Trophoblast cell (in vitro differentiated cells and primary cell): ENCODE measurements around the gene SHFL.

Experiments
- DNase-seq, 2 donors: peaks; one replicate each; pipeline ENCODE4 v3.0.0-alpha.2; 2016
- H2AFZ ChIP-seq: 2 replicates; pipeline ENCODE4 v1.6.1; 2013; ENCODE audit warnings: low read length, moderate library complexity, mild to moderate bottlenecking; ENCODE audit not compliant: insufficient read depth, poor library complexity
- H2AK5ac ChIP-seq: 2 replicates; pipeline ENCODE4 v1.6.1; 2013; ENCODE audit warnings: mild to moderate bottlenecking, low read length
- H2BK120ac ChIP-seq: 2 replicates; pipeline ENCODE4 v1.6.1; 2013; ENCODE audit warnings: low read length, mild to moderate bottlenecking, moderate library complexity; ENCODE audit not compliant: insufficient read depth, poor library complexity
- H2BK12ac ChIP-seq: 2 replicates; pipeline ENCODE4 v1.6.1; 2013; ENCODE audit warnings: mild to moderate bottlenecking, low read length, moderate library complexity
- H2BK5ac ChIP-seq: 2 replicates; pipeline ENCODE4 v1.6.1; 2013; ENCODE audit warnings: low read length, low read depth, moderate library complexity, mild to moderate bottlenecking; ENCODE audit not compliant: poor library complexity
- H3K14ac ChIP-seq: 2 replicates; pipeline ENCODE4 v1.6.1; 2013; ENCODE audit warnings: mild to moderate bottlenecking, low read length
- H3K18ac ChIP-seq: 2 replicates; pipeline ENCODE4 v1.6.1; 2013; ENCODE audit warnings: mild to moderate bottlenecking, low read length
- H3K23ac ChIP-seq: 2 replicates; pipeline ENCODE4 v1.6.1; 2013; ENCODE audit warnings: low read length
- H3K27ac ChIP-seq: 2 replicates; pipeline ENCODE4 v1.5.1; 2013; ENCODE audit warnings: low read depth, mild to moderate bottlenecking, inconsistent platforms, low read length, moderate library complexity
- H3K27me3 ChIP-seq: 2 replicates; pipeline ENCODE4 v1.6.1; 2013; ENCODE audit warnings: inconsistent platforms, mild to moderate bottlenecking, low read length, moderate library complexity; ENCODE audit not compliant: insufficient read depth
- H3K36me3 ChIP-seq, 2 experiments: 1 replicate in 1 of 2; 2 replicates in 1 of 2; pipeline ENCODE4 v1.6.1; 2013; ENCODE audit warnings: low read length in 2 of 2, mild to moderate bottlenecking in 2 of 2, moderate library complexity in 1 of 2; ENCODE audit not compliant: insufficient read depth in 2 of 2, control insufficient read depth in 1 of 2
- H3K4ac ChIP-seq: 2 replicates; pipeline ENCODE4 v1.6.1; 2013; ENCODE audit warnings: low read depth, mild to moderate bottlenecking, low read length, moderate library complexity
- H3K4me1 ChIP-seq, 2 experiments: 1 replicate in 1 of 2; 2 replicates in 1 of 2; pipeline ENCODE4 v1.6.1; 2013; ENCODE audit warnings: low read length in 2 of 2, mild to moderate bottlenecking in 2 of 2, moderate library complexity in 1 of 2; ENCODE audit not compliant: insufficient read depth in 2 of 2, control insufficient read depth in 1 of 2
- H3K4me2 ChIP-seq: 2 replicates; pipeline ENCODE4 v1.6.1; 2013; ENCODE audit warnings: inconsistent platforms, mild to moderate bottlenecking, low read length, moderate library complexity
- H3K4me3 ChIP-seq: 2 replicates; pipeline ENCODE4 v1.5.1; 2013; ENCODE audit warnings: mild to moderate bottlenecking, low read depth, low read length, inconsistent platforms
- H3K79me1 ChIP-seq: one replicate; pipeline ENCODE4 v1.6.1; 2013; ENCODE audit warnings: low read length
- H3K79me2 ChIP-seq: 2 replicates; pipeline ENCODE4 v1.6.1; 2013; ENCODE audit warnings: low read length, mild to moderate bottlenecking; ENCODE audit not compliant: control insufficient read depth, insufficient read depth, poor library complexity
- H3K9ac ChIP-seq: 2 replicates; pipeline ENCODE4 v1.6.1; 2013; ENCODE audit warnings: mild to moderate bottlenecking, low read length
- H3K9me3 ChIP-seq: 2 replicates; pipeline ENCODE4 v1.6.1; 2013; ENCODE audit warnings: low read depth, mild to moderate bottlenecking, control low read depth, inconsistent platforms, low read length; ENCODE audit not compliant: insufficient read depth
- H4K12ac ChIP-seq: 2 replicates; pipeline ENCODE4 v1.6.1; 2013; ENCODE audit warnings: low read depth, mild to moderate bottlenecking, low read length, moderate library complexity
- H4K8ac ChIP-seq: 2 replicates; pipeline ENCODE4 v1.6.1; 2013; ENCODE audit warnings: low read depth, mild to moderate bottlenecking, low read length, moderate library complexity
- H4K91ac ChIP-seq: one replicate; pipeline ENCODE4 v1.6.1; 2013; ENCODE audit warnings: low read depth, mild to moderate bottlenecking, low read length, moderate library complexity
- WGBS: extraction: QIAGEN DNeasy Blood & Tissue Kit; methylation state at CpG from one replicate; pipeline ENCODE4 v1.1.7; 2013; ENCODE audit warnings: missing lambda C conversion rate; ENCODE audit not compliant: insufficient read length, insufficient coverage; ENCODE audit errors: extremely low coverage; 5-methylcytosine and 5-hydroxymethylcytosine counted together

The SHFL gene

DNA sequence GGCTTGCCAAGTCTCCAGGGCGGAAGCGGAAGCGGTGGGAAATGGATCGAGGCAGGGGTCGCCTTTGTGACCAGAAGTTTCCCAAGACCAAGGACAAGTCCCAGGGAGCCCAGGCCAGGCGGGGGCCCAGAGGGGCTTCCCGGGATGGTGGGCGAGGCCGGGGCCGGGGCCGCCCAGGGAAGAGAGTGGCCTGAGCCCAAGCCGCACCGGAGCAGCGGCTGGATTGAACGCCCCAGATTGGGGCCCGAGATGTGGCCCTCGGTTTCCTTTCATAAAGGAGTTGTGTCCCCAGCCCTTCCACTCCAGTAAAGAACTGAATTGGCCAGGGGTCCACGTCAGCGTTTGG is 24.8 kb downstream of the SHFL start:
- H2AFZ ChIP-seq: no peak overlapping the region
- H2BK120ac ChIP-seq: no peak overlapping the region
- no peak overlapping the region for H3K27ac ChIP-seq
- H4K12ac ChIP-seq: no peak overlapping the region
- no peak overlapping the region for H3K18ac ChIP-seq
- H3K9ac ChIP-seq: no peak overlapping the region
- no CpG with 5 or more reads among the region's 19 CpGs for WGBS
- no peak overlapping the region for H2AK5ac ChIP-seq
- no peak overlapping the region for H4K8ac ChIP-seq
- H3K14ac ChIP-seq: no peak overlapping the region
- no peak overlapping the region for H3K4me3 ChIP-seq
- no peak overlapping the region for H3K4ac ChIP-seq
- no peak overlapping the region for H3K4me2 ChIP-seq
- H3K27me3 ChIP-seq: no peaks in the 10 kb centered on the region
- no peak overlapping the region for H3K23ac ChIP-seq
- DNase-seq: no peak
- H3K9me3 ChIP-seq: no peaks in the 10 kb centered on the region
- H3K4me1 ChIP-seq: peaks cover 0 to 9% of the 10 kb centered on the region in 2 experiments
- H2BK12ac ChIP-seq: no peak overlapping the region
- no peak overlapping the region for H2BK5ac ChIP-seq
- H4K91ac ChIP-seq: no peak overlapping the region
- H3K36me3 ChIP-seq: peaks cover 52 to 66% of the 10 kb centered on the region in 2 experiments
- peaks cover 3% of the 10 kb centered on the region for H3K79me1 ChIP-seq
- H3K79me2 ChIP-seq: peaks cover 9% of the 10 kb centered on the region

DNA sequence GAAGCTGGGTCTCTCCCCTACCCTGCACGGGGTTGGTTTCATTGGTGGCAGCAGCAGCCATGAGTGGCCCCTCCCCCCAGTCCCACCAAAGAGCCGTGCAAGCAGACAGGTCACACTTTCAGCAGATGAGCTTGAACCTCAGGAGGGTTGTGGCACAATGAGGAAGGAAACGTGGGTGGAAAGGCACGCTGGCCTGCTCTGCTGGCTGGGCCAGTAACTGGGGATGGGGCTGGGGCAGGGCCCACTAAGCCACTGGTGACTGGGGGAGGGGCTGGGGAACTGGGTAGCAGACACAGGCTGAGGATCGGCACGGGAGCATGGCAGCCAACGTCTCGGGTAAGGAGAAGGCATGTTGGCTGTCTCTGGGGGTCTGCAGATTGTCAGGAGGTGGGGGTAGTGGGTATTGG is 25.3 kb downstream of the SHFL start, which contains the start of gene P2RY11:
P2RY11 (plus strand) TSS at position 289 of the 407 bp plus-strand sequence; CDS start at position 318, 29 bp downstream.
- H3K4me1 ChIP-seq: peaks cover 0 to 9% of the 10 kb centered on the region in 2 experiments
- H3K27ac ChIP-seq: no peak within 1 kb of the TSS
- no peak within 1 kb of the TSS for H3K18ac ChIP-seq
- no peak within 1 kb of the TSS for H2BK12ac ChIP-seq
- H3K4me3 ChIP-seq: no peak within 1 kb of the TSS
- H3K9me3 ChIP-seq: no peaks in the 10 kb centered on the region
- no peak within 1 kb of the TSS for H3K23ac ChIP-seq
- H3K36me3 ChIP-seq: peaks cover 56 to 70% of the 10 kb centered on the region in 2 experiments
- no peak within 1 kb of the TSS for H2AFZ ChIP-seq
- no peak within 1 kb of the TSS for H4K8ac ChIP-seq
- peaks cover under 1% of the 10 kb centered on the region for H3K79me1 ChIP-seq
- H4K12ac ChIP-seq: no peak within 1 kb of the TSS
- H3K9ac ChIP-seq: no peak within 1 kb of the TSS
- H3K4me2 ChIP-seq: no peak within 1 kb of the TSS
- H3K27me3 ChIP-seq: no peaks in the 10 kb centered on the region
- no peak within 1 kb of the TSS for H2BK120ac ChIP-seq
- H4K91ac ChIP-seq: no peak within 1 kb of the TSS
- H3K79me2 ChIP-seq: peaks cover 7% of the 10 kb centered on the region
- no peak within 1 kb of the TSS for H2AK5ac ChIP-seq
- H3K4ac ChIP-seq: no peak within 1 kb of the TSS
- DNase-seq: no peak
- H2BK5ac ChIP-seq: no peak within 1 kb of the TSS
- no CpG with 5 or more reads among the region's 8 CpGs for WGBS
- H3K14ac ChIP-seq: no peak within 1 kb of the TSS

DNA sequence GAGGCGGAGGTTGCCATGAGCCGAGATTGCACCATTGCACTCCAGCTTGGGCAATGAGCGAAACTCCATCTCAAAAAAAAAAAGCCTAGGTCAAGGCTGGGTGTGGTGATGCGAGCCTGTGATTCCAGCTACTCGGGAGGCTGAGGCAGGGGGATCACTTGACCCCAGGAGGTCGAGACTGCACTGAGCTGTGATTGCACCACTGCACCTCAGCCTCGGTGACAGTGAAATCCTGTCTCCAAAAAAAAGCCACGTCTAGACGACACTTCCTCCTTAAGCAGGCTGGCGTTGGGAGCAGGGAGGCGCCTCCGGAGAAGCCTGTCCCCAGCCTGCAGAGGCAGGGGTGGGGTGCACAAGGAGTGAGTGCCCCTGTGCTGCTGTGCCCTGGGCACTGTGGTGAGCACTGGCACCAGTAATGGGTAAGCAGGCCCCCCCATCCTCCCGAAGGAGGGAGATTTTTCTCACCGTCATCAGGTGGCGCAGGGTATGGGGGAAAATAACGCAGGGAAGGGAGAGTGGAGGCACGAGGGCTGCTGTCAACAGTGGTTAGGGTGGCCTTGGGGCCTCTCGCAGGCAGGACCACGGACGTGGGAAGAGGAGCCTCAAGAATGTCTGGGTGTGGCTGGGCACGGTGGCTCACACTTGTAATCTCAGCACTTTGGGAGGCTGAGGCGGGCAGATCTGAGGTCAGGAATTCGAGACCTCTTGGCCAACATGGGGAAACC is 26.1 kb downstream of the SHFL start:
- Histone ChIP-seq H3K9ac (no peak overlapping the region), H3K4me1 (peaks cover 0 to 3% of the 10 kb centered on the region in 2 experiments), H3K79me1 (no peaks in the 10 kb centered on the region), H3K4me3 (no peak overlapping the region), H3K27ac (no peak overlapping the region), H3K27me3 (no peaks in the 10 kb centered on the region), H3K14ac (no peak overlapping the region), H4K91ac (no peak overlapping the region), H4K12ac (no peak overlapping the region), H2AK5ac (no peak overlapping the region), H2BK12ac (no peak overlapping the region), H2AFZ (no peak overlapping the region), H2BK5ac (no peak overlapping the region), H3K18ac (no peak overlapping the region), H4K8ac (no peak overlapping the region), H3K9me3 (no peaks in the 10 kb centered on the region), H3K79me2 (peaks cover under 1% of the 10 kb centered on the region), H3K36me3 (peaks cover 64 to 77% of the 10 kb centered on the region in 2 experiments), H2BK120ac (no peak overlapping the region), H3K4me2 (no peak overlapping the region), H3K4ac (no peak overlapping the region), H3K23ac (no peak overlapping the region)
- no CpG with 5 or more reads among the region's 23 CpGs for WGBS
- DNase-seq: peak in 1 of 2 donors; percentile 28

DNA sequence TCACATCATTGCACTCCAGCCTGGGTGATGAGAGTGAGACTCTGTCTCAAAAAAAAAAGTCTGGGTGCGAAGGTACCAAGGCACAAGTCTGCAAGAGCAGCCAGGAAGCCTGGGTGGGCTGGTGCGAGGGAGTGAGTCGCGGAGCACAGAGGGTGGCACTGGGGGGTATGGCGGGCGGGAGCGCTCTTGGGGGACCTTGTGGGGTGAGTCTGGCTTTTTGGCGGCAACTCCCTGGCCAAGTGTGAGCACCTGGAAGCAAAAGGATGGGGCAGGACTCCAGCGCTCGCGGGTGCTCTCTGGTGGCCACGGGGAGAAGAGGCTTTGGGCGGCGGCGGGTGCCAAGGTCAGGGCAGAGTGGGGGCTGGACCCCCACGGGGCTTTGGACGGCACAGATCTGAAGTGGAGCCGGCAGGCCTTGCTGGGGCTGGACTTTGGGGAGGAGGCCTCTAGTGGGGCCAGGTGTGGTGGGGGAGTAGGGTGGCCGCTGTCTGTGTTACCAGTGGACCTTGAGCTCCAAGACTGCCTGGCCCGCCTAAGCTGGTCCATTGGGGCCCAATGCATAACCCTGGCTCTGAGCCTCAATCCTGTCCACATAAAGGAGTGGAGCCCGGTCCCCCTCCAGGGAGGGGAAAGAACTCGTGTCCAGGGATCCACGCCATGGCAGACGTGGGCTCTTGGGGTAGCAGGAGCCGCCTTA is 26.9 kb downstream of the SHFL start:
- no peak overlapping the region for H2AFZ ChIP-seq
- no peak overlapping the region for H3K9ac ChIP-seq
- peak; percentile 37 to 58 for DNase-seq
- no peak overlapping the region for H4K8ac ChIP-seq
- H3K27ac ChIP-seq: no peak overlapping the region
- no peak overlapping the region for H4K91ac ChIP-seq
- no peak overlapping the region for H3K18ac ChIP-seq
- H3K79me1 ChIP-seq: no peaks in the 10 kb centered on the region
- peaks cover 66 to 76% of the 10 kb centered on the region in 2 experiments for H3K36me3 ChIP-seq
- H2BK120ac ChIP-seq: no peak overlapping the region
- H3K4me1 ChIP-seq: peaks cover 0 to 2% of the 10 kb centered on the region in 2 experiments
- no peak overlapping the region for H3K4me3 ChIP-seq
- no peaks in the 10 kb centered on the region for H3K9me3 ChIP-seq
- no peak overlapping the region for H2BK5ac ChIP-seq
- no peak overlapping the region for H3K4ac ChIP-seq
- H4K12ac ChIP-seq: no peak overlapping the region
- WGBS: no CpG with 5 or more reads among the region's 25 CpGs
- H3K79me2 ChIP-seq: no peaks in the 10 kb centered on the region
- H3K4me2 ChIP-seq: no peak overlapping the region
- no peak overlapping the region for H2BK12ac ChIP-seq
- H3K14ac ChIP-seq: no peak overlapping the region
- H3K27me3 ChIP-seq: no peaks in the 10 kb centered on the region
- no peak overlapping the region for H2AK5ac ChIP-seq
- no peak overlapping the region for H3K23ac ChIP-seq
